OCI-LY1 (cell line): Measurements from ENCODE around the gene NEUROD2.

Experiments
- H2AFZ ChIP-seq: fragments of 200-600 bp; sonication (generic), shearing (Covaris generic); 2 replicates; pipeline ENCODE4 v1.6.0; 2014; ENCODE audit warnings: antibody characterized with exemption, mild to moderate bottlenecking, low read length
- H3F3A ChIP-seq: fragments of 200-600 bp; sonication (generic), shearing (Covaris generic); 2 replicates; pipeline ENCODE4 v1.6.0; 2014; ENCODE audit warnings: mild to moderate bottlenecking, antibody characterized with exemption, low read length, moderate library complexity; ENCODE audit not compliant: insufficient read depth
- H3K27ac ChIP-seq: fragments of 200-600 bp; sonication (generic); 2 replicates; pipeline ENCODE4 v1.5.1; 2014; ENCODE audit warnings: low read length, mixed run types, mild to moderate bottlenecking, low read depth; ENCODE audit not compliant: poor library complexity, severe bottlenecking
- H3K27me3 ChIP-seq: fragments of 200-600 bp; sonication (generic); 2 replicates; pipeline ENCODE4 v1.6.0; 2014; ENCODE audit warnings: antibody characterized with exemption, mild to moderate bottlenecking, low read length, moderate library complexity; ENCODE audit not compliant: insufficient read depth
- H3K36me3 ChIP-seq: fragments of 200-600 bp; sonication (generic); 2 replicates; pipeline ENCODE4 v1.6.1; 2014; ENCODE audit warnings: mild to moderate bottlenecking, antibody characterized with exemption, low read length, moderate library complexity, mixed read lengths; ENCODE audit not compliant: insufficient read depth
- H3K4me1 ChIP-seq: fragments of 200-600 bp; sonication (generic); 2 replicates; pipeline ENCODE4 v1.5.1; 2014; ENCODE audit warnings: mild to moderate bottlenecking, low read length, moderate library complexity; ENCODE audit not compliant: insufficient read depth, severe bottlenecking
- H3K4me2 ChIP-seq: fragments of 200-600 bp; sonication (generic), shearing (Covaris generic); 2 replicates; pipeline ENCODE4 v1.6.1; 2014; ENCODE audit warnings: low read length
- H3K4me3 ChIP-seq: fragments of 200-600 bp; sonication (generic); 2 replicates; pipeline ENCODE4 v1.5.1; 2014; ENCODE audit warnings: low read length, low read depth, mild to moderate bottlenecking, mixed read lengths; ENCODE audit not compliant: poor library complexity, severe bottlenecking
- H3K79me2 ChIP-seq: fragments of 200-600 bp; shearing (Covaris generic); 2 replicates; pipeline ENCODE4 v1.6.1; 2016; ENCODE audit warnings: mixed run types, low read length, mixed read lengths; ENCODE audit not compliant: insufficient read depth
- H3K9ac ChIP-seq: fragments of 200-600 bp; sonication (generic), shearing (Covaris generic); 2 replicates; pipeline ENCODE4 v1.6.1; 2014; ENCODE audit warnings: mild to moderate bottlenecking, low read length, mixed read lengths
- H3K9me2 ChIP-seq: fragments of 200-600 bp; sonication (generic), shearing (Covaris generic); 2 replicates; pipeline ENCODE4 v1.6.1; 2014; ENCODE audit warnings: low read depth, mild to moderate bottlenecking, low read length, mixed read lengths
- H3K9me3 ChIP-seq: fragments of 200-600 bp; shearing (Covaris generic); 2 replicates; pipeline ENCODE4 v1.6.1; 2014; ENCODE audit warnings: low read length, mixed read lengths
- H4K20me1 ChIP-seq: fragments of 200-600 bp; sonication (generic), shearing (Covaris generic); 2 replicates; pipeline ENCODE4 v1.6.0; 2016; ENCODE audit warnings: mild to moderate bottlenecking, low read length; ENCODE audit not compliant: insufficient read depth
- EZH2 ChIP-seq: fragments of 200-600 bp; sonication (generic), shearing (Covaris generic); IDR thresholded peaks from 2 replicates; pipeline ENCODE4 v1.8.0; 2017; ENCODE audit warnings: borderline replicate concordance, mixed run types, mild to moderate bottlenecking, antibody characterized with exemption, low read length, moderate library complexity, mixed read lengths
- TF ChIP-seq, protein P1 (sequence below): fragments of 200-600 bp; sonication (generic), shearing (Covaris generic); IDR thresholded peaks from 2 replicates; pipeline ENCODE4 v1.5.1; 2017; ENCODE audit warnings: mild to moderate bottlenecking, antibody characterized with exemption, low read length, moderate library complexity, mixed read lengths

NEUROD2 gene

DNA sequence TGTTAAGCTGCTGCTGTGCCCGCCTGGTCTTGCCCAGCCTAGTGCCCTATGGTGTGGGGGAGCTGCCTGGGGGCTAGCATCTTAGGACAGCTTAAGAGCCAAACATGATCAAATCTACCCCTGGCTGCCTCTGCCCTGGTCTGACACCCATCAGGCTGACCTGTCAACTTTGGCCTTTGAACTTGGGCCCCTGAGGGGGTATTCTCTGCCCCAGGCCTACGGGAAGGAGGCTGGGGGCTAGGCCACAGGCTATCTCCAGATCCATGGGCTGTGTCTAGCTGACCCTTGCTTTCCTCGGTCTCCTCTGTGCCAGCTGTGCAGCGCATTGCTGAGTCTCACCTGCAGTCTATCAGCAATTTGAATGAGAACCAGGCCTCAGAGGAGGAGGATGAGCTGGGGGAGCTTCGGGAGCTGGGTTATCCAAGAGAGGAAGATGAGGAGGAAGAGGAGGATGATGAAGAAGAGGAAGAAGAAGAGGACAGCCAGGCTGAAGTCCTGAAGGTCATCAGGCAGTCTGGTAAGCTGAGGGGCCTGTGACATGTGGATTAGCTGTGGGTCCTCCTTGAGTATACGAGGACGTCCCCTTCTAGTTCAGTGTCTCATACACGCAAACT lies 26.0 kb upstream of the NEUROD2 start:
- Histone ChIP-seq H3K27ac (no peak overlapping the region), H3F3A (no peaks in the 10 kb centered on the region), H3K27me3 (no peaks in the 10 kb centered on the region), H3K4me2 (no peak overlapping the region), H4K20me1 (no peaks in the 10 kb centered on the region), H3K9me2 (no peaks in the 10 kb centered on the region), H3K79me2 (no peaks in the 10 kb centered on the region; the same call in 1 of the 2 replicates), H3K36me3 (no peaks in the 10 kb centered on the region), H3K4me3 (no peak overlapping the region), H3K9ac (no peak overlapping the region), H2AFZ (no peak overlapping the region), H3K9me3 (no peaks in the 10 kb centered on the region), H3K4me1 (peaks cover 27% of the 10 kb centered on the region)
- no peak for TF ChIP-seq EZH2
- TF ChIP-seq, protein P1, sequence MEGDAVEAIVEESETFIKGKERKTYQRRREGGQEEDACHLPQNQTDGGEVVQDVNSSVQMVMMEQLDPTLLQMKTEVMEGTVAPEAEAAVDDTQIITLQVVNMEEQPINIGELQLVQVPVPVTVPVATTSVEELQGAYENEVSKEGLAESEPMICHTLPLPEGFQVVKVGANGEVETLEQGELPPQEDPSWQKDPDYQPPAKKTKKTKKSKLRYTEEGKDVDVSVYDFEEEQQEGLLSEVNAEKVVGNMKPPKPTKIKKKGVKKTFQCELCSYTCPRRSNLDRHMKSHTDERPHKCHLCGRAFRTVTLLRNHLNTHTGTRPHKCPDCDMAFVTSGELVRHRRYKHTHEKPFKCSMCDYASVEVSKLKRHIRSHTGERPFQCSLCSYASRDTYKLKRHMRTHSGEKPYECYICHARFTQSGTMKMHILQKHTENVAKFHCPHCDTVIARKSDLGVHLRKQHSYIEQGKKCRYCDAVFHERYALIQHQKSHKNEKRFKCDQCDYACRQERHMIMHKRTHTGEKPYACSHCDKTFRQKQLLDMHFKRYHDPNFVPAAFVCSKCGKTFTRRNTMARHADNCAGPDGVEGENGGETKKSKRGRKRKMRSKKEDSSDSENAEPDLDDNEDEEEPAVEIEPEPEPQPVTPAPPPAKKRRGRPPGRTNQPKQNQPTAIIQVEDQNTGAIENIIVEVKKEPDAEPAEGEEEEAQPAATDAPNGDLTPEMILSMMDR = no peak

DNA sequence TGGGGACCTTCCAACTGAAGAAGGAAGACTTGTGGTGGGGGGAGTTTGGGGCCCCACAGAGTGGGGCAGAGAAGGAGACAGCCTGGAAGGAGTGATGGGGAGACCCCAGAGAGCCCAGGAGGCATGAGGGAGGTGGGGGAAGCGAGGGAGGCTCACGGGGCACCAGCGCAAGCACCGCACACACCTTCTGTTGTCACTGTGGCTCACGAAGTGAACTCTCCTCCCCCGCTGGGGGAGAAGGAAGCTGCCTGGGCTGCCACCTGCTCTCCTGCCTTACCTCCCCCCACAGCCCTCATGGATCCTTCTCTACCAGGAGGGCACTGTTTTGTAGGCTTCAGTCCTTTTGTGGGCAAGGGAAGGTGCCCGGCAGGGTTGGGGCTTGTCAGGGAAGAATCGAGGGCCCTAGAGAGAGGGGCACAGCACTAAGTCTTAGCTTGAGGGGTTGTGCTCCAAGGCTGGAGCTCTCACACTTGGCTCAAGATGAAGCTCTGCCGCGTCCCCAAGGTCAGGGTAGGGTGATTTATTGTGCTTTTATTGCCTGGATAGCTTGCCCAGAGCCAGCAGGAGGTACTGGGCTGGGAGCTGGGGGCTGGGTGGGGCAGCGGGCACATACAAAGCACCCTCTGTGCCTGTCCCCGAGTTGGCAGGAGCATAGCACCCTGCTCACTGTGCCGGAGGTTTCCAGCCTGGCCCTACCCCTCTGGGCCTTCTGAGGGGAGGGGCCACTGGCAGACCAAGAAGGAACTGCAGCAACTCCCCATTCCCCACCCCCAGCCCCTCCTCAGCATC lies 24.6 kb upstream of the NEUROD2 start:
- H3F3A ChIP-seq = no peaks in the 10 kb centered on the region
- H3K27ac ChIP-seq = no peak overlapping the region
- H3K4me3 ChIP-seq = no peak overlapping the region
- H3K4me1 ChIP-seq = peaks cover 15% of the 10 kb centered on the region
- no peak overlapping the region for H3K9ac ChIP-seq
- TF ChIP-seq, protein P1 = no peak
- no peak for TF ChIP-seq EZH2
- no peak overlapping the region for H2AFZ ChIP-seq
- no peaks in the 10 kb centered on the region for H3K27me3 ChIP-seq
- H3K9me3 ChIP-seq = no peaks in the 10 kb centered on the region
- H3K9me2 ChIP-seq = no peaks in the 10 kb centered on the region
- H4K20me1 ChIP-seq = no peaks in the 10 kb centered on the region
- H3K4me2 ChIP-seq = no peak overlapping the region
- no peaks in the 10 kb centered on the region for H3K79me2 ChIP-seq
- H3K36me3 ChIP-seq = no peaks in the 10 kb centered on the region

DNA sequence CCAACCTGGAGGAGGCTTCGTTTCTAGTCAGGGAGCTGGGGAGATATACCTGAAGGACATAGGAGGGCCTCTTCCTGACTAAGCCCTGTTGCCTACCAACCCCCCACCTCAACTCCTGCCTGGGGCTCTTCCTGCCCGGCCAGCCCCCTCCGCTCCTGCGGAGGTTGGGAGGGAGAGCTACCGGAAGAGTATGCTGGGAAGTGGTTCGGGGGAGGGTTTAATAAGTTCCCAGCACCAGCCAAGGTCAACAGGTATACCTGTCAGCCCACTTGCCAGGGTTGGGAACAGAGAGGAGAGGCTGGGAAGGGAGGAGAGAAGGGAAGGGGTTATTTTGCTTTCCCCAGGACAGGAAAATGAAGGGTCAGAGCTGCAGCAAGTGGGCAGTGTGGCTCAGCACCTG lies 23.7 kb upstream of the NEUROD2 start:
- no peak overlapping the region for H3K9ac ChIP-seq
- no peak overlapping the region for H2AFZ ChIP-seq
- no peaks in the 10 kb centered on the region for H4K20me1 ChIP-seq
- H3K36me3 ChIP-seq = no peaks in the 10 kb centered on the region
- no peak for TF ChIP-seq EZH2
- TF ChIP-seq, protein P1 = no peak
- H3K4me3 ChIP-seq = no peak overlapping the region
- no peaks in the 10 kb centered on the region for H3K79me2 ChIP-seq
- H3F3A ChIP-seq = no peaks in the 10 kb centered on the region
- no peaks in the 10 kb centered on the region for H3K27me3 ChIP-seq
- no peaks in the 10 kb centered on the region for H3K9me3 ChIP-seq
- peaks cover 11% of the 10 kb centered on the region for H3K4me1 ChIP-seq
- H3K4me2 ChIP-seq = no peak overlapping the region
- H3K9me2 ChIP-seq = no peaks in the 10 kb centered on the region
- no peak overlapping the region for H3K27ac ChIP-seq
